ENCODE results near the gene ZNF74.
A peak's percentile ranks its signal among the peaks of the same experiment; 100 is the strongest.

Gene ZNF74

DNA sequence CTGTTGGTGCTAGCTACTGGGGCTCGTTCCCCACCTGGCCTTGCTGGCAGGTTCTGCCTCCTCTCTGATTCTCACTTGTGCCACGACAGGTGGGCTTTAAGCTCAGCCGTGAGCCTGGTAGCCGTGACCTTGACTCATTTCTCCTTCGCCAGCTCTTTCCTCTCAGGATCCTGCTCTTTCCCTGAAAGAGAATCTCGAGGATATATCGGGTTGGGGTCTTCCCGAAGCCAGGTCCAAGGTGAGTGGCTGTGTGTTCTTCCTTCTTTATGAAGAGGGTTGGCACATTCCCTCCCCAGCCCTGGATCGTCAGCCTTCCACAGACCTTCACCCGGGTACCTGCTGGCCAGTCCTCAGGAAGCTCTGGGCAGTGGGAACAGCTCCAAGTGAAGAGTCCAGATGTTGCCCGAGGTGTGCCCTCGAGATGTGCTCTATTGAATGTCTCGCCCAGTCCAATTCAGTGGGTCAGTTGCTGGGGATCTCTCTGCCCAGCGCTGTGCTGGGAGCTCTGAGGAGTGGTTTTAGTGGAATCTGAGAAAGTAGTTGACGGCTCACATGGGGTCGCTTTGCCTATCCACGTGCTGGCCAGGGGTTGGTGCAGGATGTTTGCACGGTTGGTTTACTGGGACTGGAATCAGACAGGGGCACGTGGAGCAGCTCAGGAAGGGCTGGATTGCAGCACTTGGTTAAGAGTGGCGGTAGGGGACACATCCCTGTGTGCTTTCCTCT, 1.4 kb downstream of the ZNF74 start:
- H3K9me3 ChIP-seq: no peaks in the 10 kb centered on the region
- no peaks in the 10 kb centered on the region for H3K27me3 ChIP-seq
- H3K4me3 ChIP-seq (ENCODE audit: low read depth, low read length): peak overlapping the region; percentile 75; the same call in 1 of the 2 replicates
- H3K4me1 ChIP-seq: no peaks in the 10 kb centered on the region
- no peaks in the 10 kb centered on the region; the same call in 1 of the 2 replicates for H3K36me3 ChIP-seq
- no peak for DNase-seq
- TF ChIP-seq, protein P1, sequence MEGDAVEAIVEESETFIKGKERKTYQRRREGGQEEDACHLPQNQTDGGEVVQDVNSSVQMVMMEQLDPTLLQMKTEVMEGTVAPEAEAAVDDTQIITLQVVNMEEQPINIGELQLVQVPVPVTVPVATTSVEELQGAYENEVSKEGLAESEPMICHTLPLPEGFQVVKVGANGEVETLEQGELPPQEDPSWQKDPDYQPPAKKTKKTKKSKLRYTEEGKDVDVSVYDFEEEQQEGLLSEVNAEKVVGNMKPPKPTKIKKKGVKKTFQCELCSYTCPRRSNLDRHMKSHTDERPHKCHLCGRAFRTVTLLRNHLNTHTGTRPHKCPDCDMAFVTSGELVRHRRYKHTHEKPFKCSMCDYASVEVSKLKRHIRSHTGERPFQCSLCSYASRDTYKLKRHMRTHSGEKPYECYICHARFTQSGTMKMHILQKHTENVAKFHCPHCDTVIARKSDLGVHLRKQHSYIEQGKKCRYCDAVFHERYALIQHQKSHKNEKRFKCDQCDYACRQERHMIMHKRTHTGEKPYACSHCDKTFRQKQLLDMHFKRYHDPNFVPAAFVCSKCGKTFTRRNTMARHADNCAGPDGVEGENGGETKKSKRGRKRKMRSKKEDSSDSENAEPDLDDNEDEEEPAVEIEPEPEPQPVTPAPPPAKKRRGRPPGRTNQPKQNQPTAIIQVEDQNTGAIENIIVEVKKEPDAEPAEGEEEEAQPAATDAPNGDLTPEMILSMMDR (IDR thresholded peaks at IDR 0.05; ENCODE audit: low read depth, low read length): no peak

DNA sequence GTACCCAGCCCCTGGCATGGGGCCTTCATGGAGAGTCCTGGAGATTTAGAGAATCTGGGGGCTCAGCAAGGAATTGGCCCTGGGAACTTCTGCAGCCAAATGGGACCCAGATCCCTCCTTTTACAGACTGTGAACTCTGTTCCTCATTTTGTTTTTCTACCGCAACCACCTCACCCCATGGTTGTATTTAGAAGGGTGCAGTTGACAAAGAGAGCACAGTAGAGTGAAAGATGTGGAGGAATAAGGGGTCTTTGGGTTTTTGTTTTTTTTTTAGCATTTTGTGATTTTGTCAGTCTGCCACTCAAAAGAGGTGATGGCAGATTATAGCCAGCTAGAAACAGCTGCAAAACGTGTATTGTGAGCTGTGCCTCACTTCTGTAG, 1.9 kb downstream of the ZNF74 start:
- DNase-seq: no peak
- H3K4me3 ChIP-seq (ENCODE audit: low read depth, low read length): no peak overlapping the region
- no peaks in the 10 kb centered on the region for H3K9me3 ChIP-seq
- H3K36me3 ChIP-seq: no peaks in the 10 kb centered on the region; the same call in 1 of the 2 replicates
- TF ChIP-seq, protein P1 (IDR thresholded peaks at IDR 0.05; ENCODE audit: low read depth, low read length): no peak
- no peaks in the 10 kb centered on the region for H3K27me3 ChIP-seq
- H3K4me1 ChIP-seq: no peaks in the 10 kb centered on the region

DNA sequence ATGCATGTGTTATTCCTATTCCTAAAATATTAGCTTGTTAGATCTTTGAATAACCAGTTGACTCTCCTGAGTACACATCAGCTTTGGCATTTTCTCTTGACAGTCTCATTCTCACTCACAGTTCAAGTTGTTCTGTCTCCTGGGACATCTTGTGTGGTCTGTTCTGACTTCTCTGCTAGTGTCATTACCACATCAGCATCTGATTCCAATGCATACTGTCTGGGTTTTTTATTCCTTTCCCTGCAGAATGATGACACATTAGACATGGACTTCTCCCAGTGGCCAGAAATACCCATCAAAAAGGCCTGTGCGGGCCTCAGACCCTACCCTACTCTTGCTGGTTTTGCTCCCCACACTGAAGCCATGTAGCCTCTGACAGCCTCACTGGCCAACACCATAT, 2.7 kb downstream of the ZNF74 start:
- TF ChIP-seq, protein P1 (IDR thresholded peaks at IDR 0.05; ENCODE audit: low read depth, low read length): no peak
- no peak for DNase-seq
- Histone ChIP-seq H3K4me3 (ENCODE audit: low read depth, low read length) (no peak overlapping the region), H3K36me3 (no peaks in the 10 kb centered on the region; the same call in 1 of the 2 replicates), H3K9me3 (no peaks in the 10 kb centered on the region), H3K4me1 (no peaks in the 10 kb centered on the region), H3K27me3 (no peaks in the 10 kb centered on the region)

DNA sequence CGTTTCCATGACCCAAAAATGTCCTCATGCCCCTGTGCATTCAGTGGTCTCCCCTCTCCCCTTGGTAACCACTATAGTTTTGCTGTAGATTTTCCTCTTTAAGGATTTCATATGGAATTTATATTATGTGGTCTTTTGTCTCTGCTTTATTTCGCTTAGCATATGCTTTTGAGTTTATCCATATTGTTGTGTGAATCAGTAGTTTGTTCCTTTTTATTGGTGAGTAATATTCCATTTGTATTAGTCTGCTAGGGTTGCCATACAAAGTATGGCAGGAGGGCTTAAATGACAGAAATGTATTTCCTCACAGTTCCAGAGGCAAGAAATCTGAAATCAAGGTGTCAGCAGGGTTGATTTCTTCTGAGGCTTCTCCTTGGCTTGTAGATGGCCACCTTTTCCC, 3.5 kb downstream of the ZNF74 start:
- no peaks in the 10 kb centered on the region for H3K9me3 ChIP-seq
- H3K27me3 ChIP-seq: no peaks in the 10 kb centered on the region
- no peaks in the 10 kb centered on the region for H3K4me1 ChIP-seq
- TF ChIP-seq, protein P1 (IDR thresholded peaks at IDR 0.05; ENCODE audit: low read depth, low read length): no peak
- no peak for DNase-seq
- H3K4me3 ChIP-seq (ENCODE audit: low read depth, low read length): no peak overlapping the region
- no peaks in the 10 kb centered on the region; the same call in 1 of the 2 replicates for H3K36me3 ChIP-seq

DNA sequence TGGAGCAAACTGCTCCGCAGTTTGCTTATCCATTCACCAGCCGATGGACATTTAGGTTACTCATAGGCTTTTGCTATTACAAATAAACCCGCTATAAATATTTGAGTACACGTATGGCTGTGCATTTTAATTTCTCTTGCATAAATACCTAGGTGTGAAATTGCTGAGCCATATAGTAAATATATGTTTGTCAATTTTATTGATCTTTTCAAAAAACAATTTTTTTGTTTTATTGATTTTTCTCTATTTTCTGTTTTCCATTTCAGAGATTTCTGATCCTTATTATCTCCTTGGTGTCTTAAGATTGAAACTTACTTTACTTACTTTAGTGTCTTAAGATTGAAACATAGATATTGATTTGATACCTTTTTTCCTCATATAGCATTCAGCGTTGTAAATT, 4.5 kb downstream of the ZNF74 start:
- Histone ChIP-seq H3K4me1 (no peaks in the 10 kb centered on the region), H3K27me3 (no peaks in the 10 kb centered on the region), H3K36me3 (no peaks in the 10 kb centered on the region; the same call in 1 of the 2 replicates), H3K4me3 (ENCODE audit: low read depth, low read length) (no peak overlapping the region), H3K9me3 (no peaks in the 10 kb centered on the region)
- TF ChIP-seq, protein P1 (IDR thresholded peaks at IDR 0.05; ENCODE audit: low read depth, low read length): no peak
- no peak for DNase-seq

DNA sequence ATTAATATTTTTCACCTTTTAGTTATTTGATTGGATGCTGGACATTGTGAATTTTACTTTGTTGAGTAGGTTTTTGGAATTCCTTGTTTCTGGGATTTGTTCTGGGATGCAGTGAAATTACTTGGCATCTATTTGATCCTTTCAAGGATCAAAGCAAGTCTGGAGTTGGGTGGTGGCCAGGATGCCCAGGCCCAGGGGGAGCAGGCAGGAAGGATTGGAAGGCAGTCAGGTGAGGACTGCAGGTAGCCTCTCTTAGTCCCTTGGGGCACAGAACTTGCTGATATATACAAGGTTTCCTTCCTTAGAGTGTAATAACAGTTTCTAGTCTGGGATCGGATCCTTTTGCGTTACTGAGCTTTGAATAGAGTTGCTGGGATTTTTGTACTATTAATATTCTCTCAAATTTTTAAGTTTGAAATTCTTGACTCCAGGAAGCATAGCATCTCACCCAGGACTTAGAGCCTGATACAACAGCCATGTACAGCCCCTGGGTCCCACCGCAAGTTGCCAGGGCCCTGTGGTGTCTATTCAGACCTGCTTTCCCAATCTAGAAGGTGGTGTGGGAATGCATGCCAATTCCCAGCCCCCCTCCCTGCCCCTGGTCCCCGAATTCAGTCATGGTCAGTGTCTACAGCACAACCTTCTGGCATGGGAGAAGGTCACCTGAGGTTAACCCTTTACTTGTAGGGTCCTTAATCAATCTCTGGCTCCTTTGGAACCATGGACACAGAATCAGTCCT, 6.1 kb downstream of the ZNF74 start:
- Histone ChIP-seq H3K9me3 (no peaks in the 10 kb centered on the region), H3K4me1 (no peaks in the 10 kb centered on the region), H3K36me3 (no peaks in the 10 kb centered on the region; the same call in 1 of the 2 replicates), H3K27me3 (no peaks in the 10 kb centered on the region), H3K4me3 (ENCODE audit: low read depth, low read length) (no peak overlapping the region)
- DNase-seq: no peak
- TF ChIP-seq, protein P1 (IDR thresholded peaks at IDR 0.05; ENCODE audit: low read depth, low read length): no peak

Data from BE2C (cell line).